Dedifferentiated amniotic fluid mesenchymal stem cell (primary cell): ENCODE results near the gene SHANK1.
"Not testable (repeated sequence)": the region's sequence is repeated elsewhere in the genome, so short reads cannot be mapped to it uniquely, and the experiment has no call there.

Source experiments
- DNase-seq: peaks from one replicate; pipeline ENCODE4 v3.0.0-alpha.2; 2016; ENCODE audit errors: extremely low spot score

The SHANK1 gene

DNA sequence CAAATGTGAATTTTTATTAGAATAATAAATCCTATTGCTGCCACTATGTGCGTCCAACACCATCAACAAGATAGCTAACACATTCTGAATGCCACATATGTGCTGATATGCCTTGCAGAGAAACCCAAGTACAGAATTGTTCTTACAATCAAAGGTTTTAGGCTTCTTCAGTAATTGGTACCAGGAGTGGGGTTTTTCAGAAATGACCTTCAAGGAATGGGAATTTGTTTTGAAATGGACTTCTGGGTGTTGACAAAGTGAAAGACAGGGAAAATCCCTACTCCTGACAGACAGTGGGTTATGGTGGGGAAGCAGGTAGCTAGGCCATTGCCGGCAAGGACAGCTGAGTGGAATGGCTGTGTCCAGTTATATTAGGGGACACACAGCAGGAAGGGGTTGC lies 85.6 kb downstream of the SHANK1 start:
- DNase-seq: no peak

- no peak for DNase-seq
Measured at GRCh38 chr19:50633359-50633758, 86.2 kb downstream of the SHANK1 start.

DNA sequence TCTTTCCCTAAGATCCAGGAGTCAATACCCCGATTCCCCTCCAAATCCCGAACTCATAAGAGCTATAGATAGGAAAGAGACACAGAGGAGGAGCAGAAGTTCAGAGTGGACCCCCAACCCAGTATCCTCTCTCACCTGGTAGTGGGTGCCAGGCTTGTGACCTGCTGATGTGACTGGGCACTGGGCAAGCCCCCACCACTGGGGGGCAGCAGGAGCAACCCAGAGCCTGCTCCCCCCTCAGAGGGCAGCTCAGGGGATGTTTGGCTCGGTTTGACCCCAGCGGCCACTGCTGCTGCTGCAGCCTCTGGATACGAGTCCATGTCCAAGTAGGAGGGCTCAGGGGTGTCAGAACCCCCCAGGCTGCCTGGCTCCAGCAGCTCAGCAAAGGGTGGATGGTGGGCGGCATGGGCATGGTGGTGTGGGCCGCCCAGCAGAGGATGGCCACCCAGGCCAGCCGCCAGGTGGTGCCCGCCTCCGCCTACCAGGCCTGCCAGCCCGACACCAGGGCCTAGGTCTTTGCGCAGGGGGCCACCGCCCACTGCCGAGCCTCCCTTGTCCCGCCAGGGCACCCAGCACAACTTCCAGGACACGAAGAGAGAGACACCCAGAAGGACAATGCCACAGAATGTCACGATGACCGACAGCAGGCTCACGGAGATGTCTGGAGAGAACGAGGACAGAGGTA lies 87.3 kb downstream of the SHANK1 start:
- no peak for DNase-seq

- no peak for DNase-seq
Measured at GRCh38 chr19:50629801-50630200, 89.8 kb downstream of the SHANK1 start.

DNA sequence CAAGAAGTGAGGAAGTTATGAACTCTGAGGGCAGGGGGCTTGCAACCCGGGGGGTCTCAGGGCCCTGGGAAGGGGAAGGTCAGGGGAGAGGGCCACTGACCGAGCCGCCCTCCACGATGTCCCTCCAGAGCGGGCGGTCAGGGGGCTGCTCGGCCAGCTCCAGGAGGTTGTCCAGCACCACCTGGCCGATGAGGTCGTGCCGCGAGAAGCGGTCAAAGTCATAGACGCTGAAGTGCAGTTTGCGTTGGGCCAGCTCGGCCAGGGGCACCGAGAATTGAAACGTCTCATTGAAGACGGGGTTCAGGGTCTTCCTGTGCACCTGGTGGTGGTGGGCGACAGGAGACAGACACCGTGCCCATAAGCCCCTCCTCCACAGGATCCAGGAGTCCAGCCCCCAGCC lies 90.4 kb downstream of the SHANK1 start:
- DNase-seq: no peak

GRCh38 chr19:50628551-50628950 lies 91.1 kb downstream of the SHANK1 start:
- no peak for DNase-seq

DNA sequence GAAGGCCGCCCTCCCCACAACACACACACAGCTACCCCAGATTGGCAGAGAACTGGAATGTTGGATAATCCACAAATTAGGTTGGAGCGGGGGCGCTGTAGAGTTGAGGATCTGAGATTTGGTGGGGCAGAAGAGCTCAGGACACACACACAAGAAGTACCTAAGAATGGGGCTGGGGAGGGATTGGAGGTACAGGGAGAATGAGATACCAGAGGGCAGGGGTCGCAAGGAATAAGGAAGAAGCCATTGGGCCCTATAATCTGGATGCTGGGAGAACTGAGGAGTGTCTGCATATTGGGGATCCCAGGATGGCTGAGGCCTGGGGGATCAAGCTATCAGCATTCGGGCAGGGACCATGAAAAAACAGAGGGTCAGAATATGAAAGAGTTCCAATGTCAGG lies 91.5 kb downstream of the SHANK1 start:
- no peak for DNase-seq

DNA sequence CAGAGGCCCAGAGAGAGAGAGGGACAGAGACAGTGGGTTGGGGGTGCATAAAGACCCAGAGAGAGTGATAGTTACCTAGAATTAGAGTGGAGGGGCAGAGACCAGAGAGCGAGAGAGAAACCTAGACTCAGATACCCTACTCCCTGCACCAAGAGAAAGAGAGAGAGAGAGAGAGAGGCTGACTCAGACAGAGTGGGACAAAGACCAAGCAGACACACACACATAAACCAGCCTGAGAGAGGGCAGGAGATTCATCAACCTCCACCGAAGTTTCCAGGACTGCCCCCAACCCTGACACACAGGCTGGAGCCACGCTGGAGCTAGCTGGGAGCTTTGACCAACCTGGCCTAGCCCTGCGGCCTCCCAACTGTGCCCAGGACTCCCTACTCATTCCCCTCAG lies 92.8 kb downstream of the SHANK1 start:
- no peak for DNase-seq

- DNase-seq: no peak
Measured at GRCh38 chr19:50626011-50626410, 93.6 kb downstream of the SHANK1 start.

- DNase-seq: no peak
Measured at GRCh38 chr19:50624949-50625600, 94.5 kb downstream of the SHANK1 start.

GRCh38 chr19:50620394-50620906 lies 99.2 kb downstream of the SHANK1 start:
- not testable (repeated sequence) for DNase-seq

DNA sequence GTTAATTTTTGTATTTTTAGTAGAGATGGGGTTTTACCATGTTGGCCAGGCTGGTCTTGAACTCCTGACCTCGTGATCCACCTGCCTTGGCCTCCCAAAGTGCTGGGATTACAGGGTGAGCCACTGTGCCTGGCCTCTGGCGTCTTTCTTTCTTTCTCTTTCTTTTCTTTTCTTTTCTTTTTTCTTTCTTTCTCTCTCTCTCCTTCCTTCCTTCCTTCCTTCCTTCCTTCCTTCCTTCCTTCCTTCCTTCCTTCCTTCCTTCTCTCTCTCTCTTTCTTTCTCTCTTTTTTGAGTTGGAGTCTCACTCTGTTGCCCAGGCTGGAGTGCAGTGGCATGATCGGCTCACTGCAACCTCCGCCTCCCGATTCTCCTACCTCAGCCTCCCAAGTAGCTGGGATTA lies 100.4 kb downstream of the SHANK1 start:
- not testable (repeated sequence) for DNase-seq

DNA sequence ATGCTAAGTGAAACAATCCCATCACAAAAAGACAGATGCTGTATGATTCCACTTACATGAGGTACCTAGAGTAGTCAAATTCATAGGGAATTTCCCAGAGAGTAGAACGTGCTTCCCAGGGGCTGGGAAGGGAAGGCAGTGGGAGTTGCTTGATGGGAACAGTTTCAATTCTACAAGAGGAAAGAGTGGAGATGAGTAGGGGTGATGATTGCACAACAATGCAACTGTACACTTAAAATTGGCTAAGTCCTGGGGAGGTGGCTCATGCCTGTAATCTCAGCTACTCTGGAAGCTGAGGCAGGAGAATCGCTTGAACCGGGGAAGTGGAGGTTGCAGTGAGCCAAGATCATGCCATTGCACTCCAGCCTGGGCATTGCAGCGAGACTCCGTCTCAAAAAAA lies 101.2 kb downstream of the SHANK1 start:
- not testable (repeated sequence) for DNase-seq

DNA sequence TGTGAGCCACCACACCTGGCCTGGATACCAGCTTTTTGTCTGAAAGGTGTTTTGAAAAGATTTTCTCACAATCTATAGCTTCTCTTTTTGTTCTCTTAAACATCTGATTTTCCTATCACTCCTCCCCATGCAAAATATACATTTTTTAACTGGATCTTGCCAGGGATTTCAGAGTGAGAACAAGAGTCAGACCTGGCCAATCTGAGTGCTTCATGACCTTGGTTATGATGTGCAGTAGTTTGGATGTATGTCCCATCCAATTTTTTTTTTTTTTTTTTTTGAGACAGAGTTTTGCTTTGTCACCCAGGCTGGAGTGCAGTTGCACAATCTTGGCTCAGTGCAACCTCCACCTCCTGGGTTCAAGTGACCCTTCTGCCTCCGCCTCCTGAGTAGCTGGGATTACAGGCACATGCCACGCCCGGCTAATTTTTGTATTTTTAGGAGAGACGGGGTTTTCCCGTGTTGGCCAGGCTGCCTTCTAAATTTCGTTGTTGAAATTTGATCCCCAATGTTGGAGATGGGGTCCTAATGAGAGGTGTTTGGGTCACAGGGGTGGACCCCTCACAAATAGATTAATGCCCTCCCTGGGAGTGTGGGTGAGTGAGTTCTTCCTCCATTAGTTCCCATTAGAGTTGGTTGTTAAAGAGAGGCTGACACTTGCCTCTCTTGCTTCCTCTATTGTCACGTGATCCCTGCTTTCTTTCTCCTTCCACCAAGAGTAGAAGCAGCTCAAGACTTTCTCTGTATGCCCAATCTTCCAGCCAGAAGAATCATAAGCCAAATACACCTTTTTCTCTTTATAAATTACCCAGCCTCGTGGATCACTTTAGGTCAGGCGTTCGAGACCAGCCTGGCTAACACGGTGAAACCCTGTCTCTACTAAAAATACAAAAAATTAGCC lies 106.8 kb downstream of the SHANK1 start:
- DNase-seq: not testable (repeated sequence)
